DOHH2 (cell line): Measurements from ENCODE around the gene CMSS1.

Experiments used
- EZH2phosphoT487 ChIP-seq: fragments of 200-600 bp; sonication (generic); IDR thresholded peaks from 2 replicates; pipeline ENCODE4 v1.6.1; 2017; ENCODE audit warnings: borderline replicate concordance, mild to moderate bottlenecking, antibody characterized with exemption, low read length, moderate library complexity, mixed read lengths
- TF ChIP-seq, protein P1 (sequence below): fragments of 200-600 bp; sonication (generic); IDR thresholded peaks from one replicate; pipeline ENCODE4 v1.5.1; 2014; ENCODE audit warnings: antibody characterized with exemption, mild to moderate bottlenecking, low read depth, low read length; ENCODE audit not compliant: poor library complexity, severe bottlenecking

DNA sequence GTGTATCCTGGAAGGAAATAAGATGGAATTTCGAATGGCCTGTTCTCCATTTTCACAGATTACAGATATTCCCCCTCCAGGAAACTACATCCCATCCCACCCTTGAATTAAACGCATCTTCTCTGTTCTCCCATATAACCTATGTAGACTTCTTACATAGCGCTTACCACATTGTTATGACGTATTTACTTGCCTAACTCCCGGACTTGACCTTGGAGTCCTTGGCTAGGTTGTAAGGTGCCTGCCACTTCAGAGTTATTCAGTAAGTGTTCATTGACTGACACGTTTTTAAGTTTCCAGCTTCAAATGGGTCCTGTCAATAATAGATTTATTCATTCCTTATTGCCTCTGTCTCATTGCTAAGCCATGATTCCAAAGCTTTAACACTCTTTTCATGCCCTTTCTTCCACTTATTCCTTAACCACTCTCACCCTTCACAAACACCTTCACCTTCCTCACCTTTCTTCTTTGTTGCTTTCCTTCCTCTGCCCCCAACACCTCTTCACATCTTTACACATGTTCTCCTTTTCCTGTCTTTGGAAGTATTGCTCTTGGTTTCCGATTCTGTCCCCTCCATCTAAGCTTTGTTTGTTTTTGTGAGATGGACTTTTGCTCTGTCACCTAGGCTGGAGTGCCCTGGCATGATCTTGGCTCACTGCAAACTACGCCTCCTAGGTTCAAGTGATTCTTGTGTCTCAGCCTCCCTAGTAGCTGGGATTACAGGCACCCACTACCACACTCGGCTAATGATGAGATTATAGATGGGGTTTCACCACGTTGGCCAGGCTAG, 138.3 kb downstream of the CMSS1 start:
- TF ChIP-seq, protein P1, sequence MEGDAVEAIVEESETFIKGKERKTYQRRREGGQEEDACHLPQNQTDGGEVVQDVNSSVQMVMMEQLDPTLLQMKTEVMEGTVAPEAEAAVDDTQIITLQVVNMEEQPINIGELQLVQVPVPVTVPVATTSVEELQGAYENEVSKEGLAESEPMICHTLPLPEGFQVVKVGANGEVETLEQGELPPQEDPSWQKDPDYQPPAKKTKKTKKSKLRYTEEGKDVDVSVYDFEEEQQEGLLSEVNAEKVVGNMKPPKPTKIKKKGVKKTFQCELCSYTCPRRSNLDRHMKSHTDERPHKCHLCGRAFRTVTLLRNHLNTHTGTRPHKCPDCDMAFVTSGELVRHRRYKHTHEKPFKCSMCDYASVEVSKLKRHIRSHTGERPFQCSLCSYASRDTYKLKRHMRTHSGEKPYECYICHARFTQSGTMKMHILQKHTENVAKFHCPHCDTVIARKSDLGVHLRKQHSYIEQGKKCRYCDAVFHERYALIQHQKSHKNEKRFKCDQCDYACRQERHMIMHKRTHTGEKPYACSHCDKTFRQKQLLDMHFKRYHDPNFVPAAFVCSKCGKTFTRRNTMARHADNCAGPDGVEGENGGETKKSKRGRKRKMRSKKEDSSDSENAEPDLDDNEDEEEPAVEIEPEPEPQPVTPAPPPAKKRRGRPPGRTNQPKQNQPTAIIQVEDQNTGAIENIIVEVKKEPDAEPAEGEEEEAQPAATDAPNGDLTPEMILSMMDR: no peak
- TF ChIP-seq EZH2phosphoT487: no peak
